ENCODE measurements around the gene SPATA6. TPM values are rescaled to one million over a fixed set of nuclear protein-coding genes. Genes with fewer than 3 reads are reported as not detected.

The SPATA6 gene
- polyA plus RNA-seq, 3 donors, result 7.4 to 8.0 (median 7.8) TPM

DNA sequence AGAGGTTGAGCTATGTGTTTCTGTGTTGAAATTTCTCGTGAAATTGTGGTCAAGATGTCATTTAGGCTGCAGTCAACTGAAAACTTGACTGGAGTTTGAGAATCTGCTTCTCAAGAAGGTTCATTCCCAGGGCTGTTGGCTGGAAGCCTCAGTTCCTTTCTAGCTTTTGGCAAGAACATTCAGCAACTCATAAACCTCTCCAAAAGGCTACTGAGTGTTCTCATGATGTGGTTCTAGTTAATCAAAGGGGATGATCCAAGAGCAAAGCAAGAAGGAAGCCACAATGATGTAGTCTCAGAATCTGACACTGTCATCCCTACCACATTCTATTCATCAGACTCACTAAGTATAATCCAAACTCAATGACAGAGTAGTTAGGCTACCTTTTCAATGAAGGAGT lies 66.6 kb downstream of the SPATA6 start:
- TF ChIP-seq, protein P1, sequence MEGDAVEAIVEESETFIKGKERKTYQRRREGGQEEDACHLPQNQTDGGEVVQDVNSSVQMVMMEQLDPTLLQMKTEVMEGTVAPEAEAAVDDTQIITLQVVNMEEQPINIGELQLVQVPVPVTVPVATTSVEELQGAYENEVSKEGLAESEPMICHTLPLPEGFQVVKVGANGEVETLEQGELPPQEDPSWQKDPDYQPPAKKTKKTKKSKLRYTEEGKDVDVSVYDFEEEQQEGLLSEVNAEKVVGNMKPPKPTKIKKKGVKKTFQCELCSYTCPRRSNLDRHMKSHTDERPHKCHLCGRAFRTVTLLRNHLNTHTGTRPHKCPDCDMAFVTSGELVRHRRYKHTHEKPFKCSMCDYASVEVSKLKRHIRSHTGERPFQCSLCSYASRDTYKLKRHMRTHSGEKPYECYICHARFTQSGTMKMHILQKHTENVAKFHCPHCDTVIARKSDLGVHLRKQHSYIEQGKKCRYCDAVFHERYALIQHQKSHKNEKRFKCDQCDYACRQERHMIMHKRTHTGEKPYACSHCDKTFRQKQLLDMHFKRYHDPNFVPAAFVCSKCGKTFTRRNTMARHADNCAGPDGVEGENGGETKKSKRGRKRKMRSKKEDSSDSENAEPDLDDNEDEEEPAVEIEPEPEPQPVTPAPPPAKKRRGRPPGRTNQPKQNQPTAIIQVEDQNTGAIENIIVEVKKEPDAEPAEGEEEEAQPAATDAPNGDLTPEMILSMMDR (IDR thresholded peaks at IDR 0.05), result no peak
- Histone ChIP-seq H2AFZ (ENCODE audit: insufficient read depth, low read depth, low read length, poor library complexity, severe bottlenecking) (no peak overlapping the region), H3K27ac (ENCODE audit: low read depth in 1 of 2, low read length in 2 of 2) (no peak overlapping the region), H3K79me2 (ENCODE audit: insufficient read depth, low read length) (no peaks in the 10 kb centered on the region), H4K20me1 (ENCODE audit: insufficient read depth, low read length) (no peaks in the 10 kb centered on the region), H3K4me1 (ENCODE audit: control insufficient read depth in 1 of 2, insufficient read depth in 2 of 2, low read length in 2 of 2) (no peaks in the 10 kb centered on the region), H3K27me3 (ENCODE audit: control insufficient read depth in 2 of 2, insufficient read depth in 2 of 2, low read length in 2 of 2) (no peaks in the 10 kb centered on the region), H3K36me3 (replicated peaks in 1 of 2; ENCODE audit: control insufficient read depth in 1 of 2, insufficient read depth in 2 of 2, low read length in 2 of 2) (no peaks in the 10 kb centered on the region), H3K4me2 (replicated peaks; ENCODE audit: extremely low read depth, low read length, poor library complexity, severe bottlenecking) (no peak overlapping the region), H3K9me3 (replicated peaks in 1 of 2; ENCODE audit: control insufficient read depth in 1 of 2, insufficient read depth in 1 of 2, low read length in 2 of 2) (no peaks in the 10 kb centered on the region), H3K4me3 (replicated peaks in 1 of 3; ENCODE audit: low read depth in 2 of 3, low read length in 3 of 3) (no peak overlapping the region), H3K9ac (ENCODE audit: insufficient read depth, low read length, poor library complexity, severe bottlenecking) (no peak overlapping the region)
- H3K36me3 Mint-ChIP-seq, result peaks cover 2 to 9% of the 10 kb centered on the region in 2 donors
- intact Hi-C loops (cut with micrococcal nuclease), result no loop called here
- H3K9me3 Mint-ChIP-seq, result peaks cover 0 to 8% (median 0%) of the 10 kb centered on the region in 7 donors
- no peak overlapping the region for H3K4me3 Mint-ChIP-seq
- no peak overlapping the region for H3K27ac Mint-ChIP-seq
- no peaks in the 10 kb centered on the region for H3K27me3 Mint-ChIP-seq (ENCODE audit: low read depth in 3 of 3)
- H3K4me1 Mint-ChIP-seq, result no peaks in the 10 kb centered on the region
- no CpG with 5 or more reads among the region's 1 CpG for WGBS (ENCODE audit: insufficient coverage)
- DNase-seq, result no peak

DNA sequence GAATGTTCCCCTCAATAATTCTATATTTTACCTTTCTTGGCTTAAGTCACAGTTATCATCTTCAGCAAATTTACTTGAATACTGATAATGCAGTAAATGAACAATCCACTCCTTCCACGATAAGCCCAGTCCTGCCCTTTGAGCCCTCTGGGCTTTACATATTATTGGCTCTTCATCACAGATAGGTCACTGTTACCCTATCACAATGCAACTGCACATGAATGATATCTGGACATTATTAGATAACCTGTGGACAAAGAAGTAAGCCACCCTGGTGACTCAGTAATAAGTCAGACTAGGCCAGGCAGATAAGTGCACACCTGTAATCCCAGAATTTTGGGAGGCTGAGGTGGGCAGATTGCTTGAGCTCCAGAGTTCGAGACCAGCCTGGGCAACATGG lies 69.4 kb downstream of the SPATA6 start:
- Mint-ChIP-seq H3K27me3 (ENCODE audit: low read depth in 3 of 3) (no peaks in the 10 kb centered on the region), H3K4me1 (no peaks in the 10 kb centered on the region), H3K4me3 (no peak overlapping the region), H3K36me3 (peaks cover 5 to 6% of the 10 kb centered on the region in 2 donors), H3K9me3 (peaks cover 0 to 2% (median 0%) of the 10 kb centered on the region in 7 donors), H3K27ac (no peak overlapping the region)
- intact Hi-C loops (cut with micrococcal nuclease), result no loop called here
- no peak overlapping the region for H3K27ac ChIP-seq (ENCODE audit: low read depth in 1 of 2, low read length in 2 of 2)
- no peak overlapping the region for H3K9ac ChIP-seq (ENCODE audit: insufficient read depth, low read length, poor library complexity, severe bottlenecking)
- no peak for DNase-seq
- H3K4me2 ChIP-seq (replicated peaks; ENCODE audit: extremely low read depth, low read length, poor library complexity, severe bottlenecking), result no peak overlapping the region
- H3K4me1 ChIP-seq (ENCODE audit: control insufficient read depth in 1 of 2, insufficient read depth in 2 of 2, low read length in 2 of 2), result no peaks in the 10 kb centered on the region
- no peak overlapping the region for H2AFZ ChIP-seq (ENCODE audit: insufficient read depth, low read depth, low read length, poor library complexity, severe bottlenecking)
- H3K9me3 ChIP-seq (replicated peaks in 1 of 2; ENCODE audit: control insufficient read depth in 1 of 2, insufficient read depth in 1 of 2, low read length in 2 of 2), result no peaks in the 10 kb centered on the region
- H3K79me2 ChIP-seq (ENCODE audit: insufficient read depth, low read length), result no peaks in the 10 kb centered on the region
- no peaks in the 10 kb centered on the region for H3K36me3 ChIP-seq (replicated peaks in 1 of 2; ENCODE audit: control insufficient read depth in 1 of 2, insufficient read depth in 2 of 2, low read length in 2 of 2)
- H4K20me1 ChIP-seq (ENCODE audit: insufficient read depth, low read length), result no peaks in the 10 kb centered on the region
- no peaks in the 10 kb centered on the region for H3K27me3 ChIP-seq (ENCODE audit: control insufficient read depth in 2 of 2, insufficient read depth in 2 of 2, low read length in 2 of 2)
- 100% methylated on average over 1 of the region's 2 CpGs for WGBS (ENCODE audit: insufficient coverage)
- no peak overlapping the region for H3K4me3 ChIP-seq (replicated peaks in 1 of 3; ENCODE audit: low read depth in 2 of 3, low read length in 3 of 3)
- TF ChIP-seq, protein P1 (IDR thresholded peaks at IDR 0.05), result no peak

All from CD14-positive monocyte (primary cell).